ENCODE data around the gene NECAB2.

Gene NECAB2

DNA sequence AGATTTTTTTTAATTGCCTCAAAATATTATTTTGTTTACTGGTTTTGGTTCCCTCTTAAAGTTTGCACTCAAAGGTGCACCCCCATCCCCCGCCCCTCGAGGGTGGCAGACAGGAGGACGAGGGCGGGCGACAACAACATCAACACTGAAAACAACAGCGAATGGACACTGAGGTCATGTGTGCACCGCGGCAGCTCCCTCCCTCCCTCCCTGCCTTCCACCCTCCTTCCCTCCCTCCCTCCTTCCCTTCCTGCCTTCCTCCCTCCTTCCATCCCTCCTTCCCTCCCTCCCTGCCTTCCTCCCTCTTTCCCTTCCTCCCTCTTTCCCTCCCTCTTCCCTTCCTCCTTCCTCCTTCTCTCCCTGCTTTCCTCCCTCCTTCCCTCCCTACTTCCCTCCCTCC, 16.5 kb upstream of the NECAB2 start:
- TF ChIP-seq, protein P1, sequence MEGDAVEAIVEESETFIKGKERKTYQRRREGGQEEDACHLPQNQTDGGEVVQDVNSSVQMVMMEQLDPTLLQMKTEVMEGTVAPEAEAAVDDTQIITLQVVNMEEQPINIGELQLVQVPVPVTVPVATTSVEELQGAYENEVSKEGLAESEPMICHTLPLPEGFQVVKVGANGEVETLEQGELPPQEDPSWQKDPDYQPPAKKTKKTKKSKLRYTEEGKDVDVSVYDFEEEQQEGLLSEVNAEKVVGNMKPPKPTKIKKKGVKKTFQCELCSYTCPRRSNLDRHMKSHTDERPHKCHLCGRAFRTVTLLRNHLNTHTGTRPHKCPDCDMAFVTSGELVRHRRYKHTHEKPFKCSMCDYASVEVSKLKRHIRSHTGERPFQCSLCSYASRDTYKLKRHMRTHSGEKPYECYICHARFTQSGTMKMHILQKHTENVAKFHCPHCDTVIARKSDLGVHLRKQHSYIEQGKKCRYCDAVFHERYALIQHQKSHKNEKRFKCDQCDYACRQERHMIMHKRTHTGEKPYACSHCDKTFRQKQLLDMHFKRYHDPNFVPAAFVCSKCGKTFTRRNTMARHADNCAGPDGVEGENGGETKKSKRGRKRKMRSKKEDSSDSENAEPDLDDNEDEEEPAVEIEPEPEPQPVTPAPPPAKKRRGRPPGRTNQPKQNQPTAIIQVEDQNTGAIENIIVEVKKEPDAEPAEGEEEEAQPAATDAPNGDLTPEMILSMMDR (IDR thresholded peaks at IDR 0.05; ENCODE audit: insufficient read depth, low read length) = no peak
- TF ChIP-seq, protein P2, sequence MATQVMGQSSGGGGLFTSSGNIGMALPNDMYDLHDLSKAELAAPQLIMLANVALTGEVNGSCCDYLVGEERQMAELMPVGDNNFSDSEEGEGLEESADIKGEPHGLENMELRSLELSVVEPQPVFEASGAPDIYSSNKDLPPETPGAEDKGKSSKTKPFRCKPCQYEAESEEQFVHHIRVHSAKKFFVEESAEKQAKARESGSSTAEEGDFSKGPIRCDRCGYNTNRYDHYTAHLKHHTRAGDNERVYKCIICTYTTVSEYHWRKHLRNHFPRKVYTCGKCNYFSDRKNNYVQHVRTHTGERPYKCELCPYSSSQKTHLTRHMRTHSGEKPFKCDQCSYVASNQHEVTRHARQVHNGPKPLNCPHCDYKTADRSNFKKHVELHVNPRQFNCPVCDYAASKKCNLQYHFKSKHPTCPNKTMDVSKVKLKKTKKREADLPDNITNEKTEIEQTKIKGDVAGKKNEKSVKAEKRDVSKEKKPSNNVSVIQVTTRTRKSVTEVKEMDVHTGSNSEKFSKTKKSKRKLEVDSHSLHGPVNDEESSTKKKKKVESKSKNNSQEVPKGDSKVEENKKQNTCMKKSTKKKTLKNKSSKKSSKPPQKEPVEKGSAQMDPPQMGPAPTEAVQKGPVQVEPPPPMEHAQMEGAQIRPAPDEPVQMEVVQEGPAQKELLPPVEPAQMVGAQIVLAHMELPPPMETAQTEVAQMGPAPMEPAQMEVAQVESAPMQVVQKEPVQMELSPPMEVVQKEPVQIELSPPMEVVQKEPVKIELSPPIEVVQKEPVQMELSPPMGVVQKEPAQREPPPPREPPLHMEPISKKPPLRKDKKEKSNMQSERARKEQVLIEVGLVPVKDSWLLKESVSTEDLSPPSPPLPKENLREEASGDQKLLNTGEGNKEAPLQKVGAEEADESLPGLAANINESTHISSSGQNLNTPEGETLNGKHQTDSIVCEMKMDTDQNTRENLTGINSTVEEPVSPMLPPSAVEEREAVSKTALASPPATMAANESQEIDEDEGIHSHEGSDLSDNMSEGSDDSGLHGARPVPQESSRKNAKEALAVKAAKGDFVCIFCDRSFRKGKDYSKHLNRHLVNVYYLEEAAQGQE (IDR thresholded peaks at IDR 0.05; ENCODE audit: insufficient replicate concordance, low read depth) = no peak
- TF ChIP-seq GABPA (IDR thresholded peaks at IDR 0.05; ENCODE audit: low read depth) = no peak
- TF ChIP-seq SPI1 (IDR thresholded peaks at IDR 0.05; ENCODE audit: borderline replicate concordance, low read depth) = no peak
- no peak for TF ChIP-seq POLR2AphosphoS5 (IDR thresholded peaks at IDR 0.05; ENCODE audit: low read depth)
- DNase-seq (ENCODE audit: low read depth in 1 of 2, low spot score in 1 of 2) = no peak
- Histone ChIP-seq H3K4me3 (replicated peaks; ENCODE audit: insufficient read depth, low read length) (no peak overlapping the region), H3K27ac (replicated peaks) (no peak overlapping the region), H3K27me3 (ENCODE audit: insufficient read depth, poor library complexity, severe bottlenecking) (no peaks in the 10 kb centered on the region)

DNA sequence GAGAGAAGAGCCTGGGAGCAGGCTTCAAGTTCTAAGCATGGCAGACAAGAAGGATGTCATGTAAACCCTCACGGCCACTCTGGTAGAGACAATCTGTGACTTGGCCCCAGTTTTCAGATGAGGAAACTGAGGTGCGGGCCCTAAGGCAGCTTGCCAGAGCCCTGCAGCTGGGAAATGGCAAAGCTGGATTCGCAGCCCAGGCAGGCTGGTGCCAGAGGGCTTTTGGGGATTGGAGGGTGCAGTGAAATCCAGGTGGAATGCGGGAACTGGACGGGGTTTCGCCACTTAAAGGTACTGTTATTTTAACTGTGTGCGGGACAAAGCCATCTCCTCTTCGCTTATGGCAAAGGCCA, 15.5 kb upstream of the NECAB2 start:
- TF ChIP-seq, protein P1 (IDR thresholded peaks at IDR 0.05; ENCODE audit: insufficient read depth, low read length) = no peak
- no peak for TF ChIP-seq SPI1 (IDR thresholded peaks at IDR 0.05; ENCODE audit: borderline replicate concordance, low read depth)
- TF ChIP-seq, protein P2 (IDR thresholded peaks at IDR 0.05; ENCODE audit: insufficient replicate concordance, low read depth) = no peak
- TF ChIP-seq GABPA (IDR thresholded peaks at IDR 0.05; ENCODE audit: low read depth) = no peak
- TF ChIP-seq POLR2AphosphoS5 (IDR thresholded peaks at IDR 0.05; ENCODE audit: low read depth) = no peak
- H3K4me3 ChIP-seq (replicated peaks; ENCODE audit: insufficient read depth, low read length) = no peak overlapping the region
- peak overlapping the region; percentile 50 for H3K27ac ChIP-seq (replicated peaks)
- no peaks in the 10 kb centered on the region for H3K27me3 ChIP-seq (ENCODE audit: insufficient read depth, poor library complexity, severe bottlenecking)
- DNase-seq (ENCODE audit: low read depth in 1 of 2, low spot score in 1 of 2) = no peak

DNA sequence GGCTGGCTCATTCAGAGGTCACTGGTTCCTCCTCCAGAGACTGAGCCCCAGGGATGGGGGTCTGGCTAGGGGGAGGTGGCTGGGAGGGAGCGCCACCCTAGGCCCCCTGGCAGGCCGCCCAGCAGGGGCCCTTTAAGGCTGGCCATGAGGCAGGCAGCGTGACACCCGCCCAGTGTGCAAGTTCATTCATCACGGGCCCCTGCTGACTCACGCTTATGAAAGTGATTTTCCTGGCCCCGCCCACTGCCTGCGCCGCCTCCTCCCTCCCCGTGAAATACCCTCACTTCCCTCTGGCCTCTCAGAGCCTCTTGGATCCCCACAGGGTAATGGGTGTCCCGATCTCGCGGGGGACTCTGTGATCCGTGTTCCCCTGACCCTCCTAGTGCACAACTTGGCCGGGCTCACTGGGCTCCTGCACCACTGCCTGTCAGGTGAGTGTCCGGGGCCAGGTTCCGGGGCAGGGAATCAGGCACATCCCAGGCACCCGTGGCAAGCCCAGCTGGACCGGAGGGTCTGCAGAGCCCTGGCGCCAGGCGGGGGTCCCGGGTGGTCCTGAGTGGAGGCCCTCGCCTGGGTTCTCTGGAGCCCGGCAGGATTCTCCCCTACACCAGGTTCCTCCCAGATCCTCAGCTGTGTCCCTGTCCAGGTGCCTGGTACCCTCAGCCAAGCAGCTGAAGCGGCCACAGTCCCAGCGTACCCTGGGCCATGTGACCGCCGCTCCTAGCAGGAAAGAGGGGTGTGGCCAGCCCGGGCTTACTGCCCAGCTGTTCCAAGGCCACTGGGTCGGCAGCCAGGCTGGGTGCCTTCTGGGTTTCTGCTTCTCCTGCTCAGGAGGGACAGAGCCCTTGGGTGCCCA, 14.9 kb upstream of the NECAB2 start, which contains the start of gene OSGIN1:
OSGIN1 (plus strand) TSS at position 301 of the 856 bp plus-strand sequence. CDS start 4,432 bp downstream, outside the sequence.
- peak; percentile 82 to 94 for DNase-seq (ENCODE audit: low read depth in 1 of 2, low spot score in 1 of 2)
- H3K27me3 ChIP-seq (ENCODE audit: insufficient read depth, poor library complexity, severe bottlenecking) = no peaks in the 10 kb centered on the region
- H3K27ac ChIP-seq (replicated peaks) = peak within 1 kb of the TSS; percentile 50
- TF ChIP-seq, protein P1 (IDR thresholded peaks at IDR 0.05; ENCODE audit: insufficient read depth, low read length) = no peak
- peak; percentile 26; the same call in 1 of the 2 replicates for TF ChIP-seq SPI1 (IDR thresholded peaks at IDR 0.05; ENCODE audit: borderline replicate concordance, low read depth)
- peak within 1 kb of the TSS; percentile 56 for H3K4me3 ChIP-seq (replicated peaks; ENCODE audit: insufficient read depth, low read length)
